Mammary epithelial cell (primary cell): Measurements from ENCODE around the gene KPTN.

ENCODE experiments used
- EZH2 ChIP-seq: IDR thresholded peaks from 2 replicates; pipeline ENCODE4 v1.6.1; 2012; ENCODE audit warnings: low read length, inconsistent platforms, borderline replicate concordance
- TF ChIP-seq, protein P1 (sequence below), 2 donors: IDR thresholded peaks in 1 of 2; conservative IDR thresholded peaks in 1 of 2; 2 replicates each; pipeline ENCODE4 v1.5.1; 2011 to 2012; ENCODE audit warnings: inconsistent platforms in 2 of 2, low read length in 2 of 2, mild to moderate bottlenecking in 2 of 2, control low read depth in 1 of 2, low read depth in 1 of 2; ENCODE audit not compliant: insufficient read depth in 1 of 2; ENCODE audit errors: extremely low read depth in 1 of 2

- TF ChIP-seq, protein P1, sequence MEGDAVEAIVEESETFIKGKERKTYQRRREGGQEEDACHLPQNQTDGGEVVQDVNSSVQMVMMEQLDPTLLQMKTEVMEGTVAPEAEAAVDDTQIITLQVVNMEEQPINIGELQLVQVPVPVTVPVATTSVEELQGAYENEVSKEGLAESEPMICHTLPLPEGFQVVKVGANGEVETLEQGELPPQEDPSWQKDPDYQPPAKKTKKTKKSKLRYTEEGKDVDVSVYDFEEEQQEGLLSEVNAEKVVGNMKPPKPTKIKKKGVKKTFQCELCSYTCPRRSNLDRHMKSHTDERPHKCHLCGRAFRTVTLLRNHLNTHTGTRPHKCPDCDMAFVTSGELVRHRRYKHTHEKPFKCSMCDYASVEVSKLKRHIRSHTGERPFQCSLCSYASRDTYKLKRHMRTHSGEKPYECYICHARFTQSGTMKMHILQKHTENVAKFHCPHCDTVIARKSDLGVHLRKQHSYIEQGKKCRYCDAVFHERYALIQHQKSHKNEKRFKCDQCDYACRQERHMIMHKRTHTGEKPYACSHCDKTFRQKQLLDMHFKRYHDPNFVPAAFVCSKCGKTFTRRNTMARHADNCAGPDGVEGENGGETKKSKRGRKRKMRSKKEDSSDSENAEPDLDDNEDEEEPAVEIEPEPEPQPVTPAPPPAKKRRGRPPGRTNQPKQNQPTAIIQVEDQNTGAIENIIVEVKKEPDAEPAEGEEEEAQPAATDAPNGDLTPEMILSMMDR (conservative IDR thresholded peaks at IDR 0.05 in 1 of 2, IDR thresholded peaks at IDR 0.05 in 1 of 2; ENCODE audit: extremely low read depth in 1 of 2, insufficient read depth in 1 of 2, low read depth in 1 of 2, low read length in 2 of 2): no peak
- TF ChIP-seq EZH2: no peak
These were observed 21.5 kb upstream of the KPTN start for GRCh38 chr19:47505506-47505905.
